ENCODE data around the gene CGNL1.

The CGNL1 gene

DNA sequence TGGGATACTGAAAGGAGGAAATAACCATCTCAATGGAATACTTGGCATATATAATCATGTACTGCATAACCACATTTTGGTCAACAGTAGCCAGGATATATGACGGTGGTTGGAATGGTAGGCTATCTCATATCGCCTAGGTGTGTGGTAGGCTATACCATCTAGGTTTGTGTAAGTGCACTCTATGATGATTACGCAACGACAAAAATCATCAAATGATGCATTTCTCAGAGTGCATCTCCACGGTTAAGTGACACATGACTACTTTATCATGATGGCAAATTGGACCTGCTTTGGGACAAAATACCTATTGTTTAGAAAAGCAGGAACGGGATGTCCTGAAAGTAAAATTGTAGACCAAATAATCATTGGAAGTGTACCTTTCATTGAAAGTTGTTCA is 218.2 kb downstream of the CGNL1 start:
- no peak overlapping the region for H3K27ac Mint-ChIP-seq

DNA sequence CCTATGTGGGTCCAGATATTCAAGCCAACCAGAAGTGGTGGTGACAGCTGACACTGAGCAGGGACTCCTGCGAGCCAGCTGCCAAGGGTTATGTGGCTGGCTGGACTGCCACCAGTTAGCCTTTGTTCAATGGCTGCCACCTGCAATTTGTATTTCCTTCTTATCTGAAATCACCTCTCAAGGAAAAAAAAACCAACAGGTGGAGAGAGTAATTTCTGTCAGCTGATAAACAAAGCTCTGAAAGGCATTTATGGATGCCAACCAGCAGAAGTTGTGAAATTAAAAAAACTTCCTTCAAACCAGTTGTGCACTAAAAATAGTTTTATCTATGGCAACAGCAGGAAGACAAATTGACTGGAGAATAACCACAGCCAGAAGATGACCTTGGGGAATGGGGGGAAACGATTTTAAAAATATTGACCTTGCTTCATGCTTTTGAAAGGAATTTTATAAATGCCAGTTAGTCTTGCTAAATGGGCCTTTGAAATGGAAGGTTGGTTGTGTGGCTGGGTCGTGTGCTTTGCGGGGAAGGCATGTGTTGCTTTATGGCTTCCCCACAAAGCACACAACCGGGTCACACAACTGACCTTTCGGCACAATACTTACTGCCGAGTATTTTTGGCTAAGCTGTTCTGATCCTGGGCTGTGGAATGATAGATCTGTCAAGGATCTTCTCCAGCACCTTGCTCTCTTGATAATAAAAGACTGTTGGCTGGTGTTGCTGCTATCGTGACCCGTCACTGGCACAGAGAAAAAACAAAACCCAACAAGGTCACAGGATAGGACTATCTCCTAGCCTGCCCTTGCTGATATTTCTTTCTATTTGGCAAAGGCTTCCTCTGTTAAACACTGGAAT is 218.9 kb downstream of the CGNL1 start:
- H3K36me3 Mint-ChIP-seq (ENCODE audit: low read depth) = no peaks in the 10 kb centered on the region
- no peaks in the 10 kb centered on the region for H3K9me3 Mint-ChIP-seq
- H3K4me1 Mint-ChIP-seq (ENCODE audit: low read depth) = peaks cover 3% of the 10 kb centered on the region
- no peak overlapping the region for H3K4me3 Mint-ChIP-seq
- H3K27ac Mint-ChIP-seq = no peak overlapping the region
- peaks cover 40% of the 10 kb centered on the region for H3K27me3 Mint-ChIP-seq (ENCODE audit: low read depth)

More for the DNA sequence above, 218.2 kb downstream of the CGNL1 start:
- no peak overlapping the region for H3K4me3 Mint-ChIP-seq
- no peaks in the 10 kb centered on the region for H3K36me3 Mint-ChIP-seq (ENCODE audit: low read depth)
- peaks cover 48% of the 10 kb centered on the region for H3K27me3 Mint-ChIP-seq (ENCODE audit: low read depth)
- peaks cover 3% of the 10 kb centered on the region for H3K4me1 Mint-ChIP-seq (ENCODE audit: low read depth)
- H3K9me3 Mint-ChIP-seq = no peaks in the 10 kb centered on the region

DNA sequence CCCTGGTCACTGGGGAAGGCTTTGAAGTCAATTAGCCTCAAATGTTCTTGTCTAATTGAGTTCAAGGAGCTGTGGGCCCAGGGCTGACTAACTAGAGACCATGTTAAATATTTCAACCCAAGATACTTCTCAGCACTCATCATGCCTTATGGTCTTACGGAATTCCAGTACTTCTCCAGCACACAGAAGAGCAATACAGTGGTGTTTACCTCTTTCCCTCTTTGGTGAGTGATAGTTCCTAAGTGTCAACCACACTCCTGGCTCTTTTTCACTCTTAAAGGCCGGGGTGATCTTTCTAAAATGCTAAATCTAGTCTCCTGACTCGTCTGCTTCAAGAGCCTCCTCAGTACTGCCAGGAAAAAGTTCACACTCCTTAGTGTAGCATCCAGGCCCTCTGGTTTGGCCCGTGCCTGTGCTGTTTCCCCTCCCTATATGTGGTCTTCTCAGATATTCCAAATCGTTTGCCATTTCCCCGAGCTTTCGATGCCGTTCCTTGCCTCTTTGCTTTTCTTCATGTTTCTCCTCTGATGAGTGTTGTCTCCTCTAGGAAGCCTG is 220.1 kb downstream of the CGNL1 start:
- Mint-ChIP-seq H3K36me3 (ENCODE audit: low read depth) (no peaks in the 10 kb centered on the region), H3K9me3 (no peaks in the 10 kb centered on the region), H3K4me3 (no peak overlapping the region), H3K27ac (no peak overlapping the region), H3K27me3 (ENCODE audit: low read depth) (peaks cover 33% of the 10 kb centered on the region), H3K4me1 (ENCODE audit: low read depth) (peaks cover 1% of the 10 kb centered on the region)

DNA sequence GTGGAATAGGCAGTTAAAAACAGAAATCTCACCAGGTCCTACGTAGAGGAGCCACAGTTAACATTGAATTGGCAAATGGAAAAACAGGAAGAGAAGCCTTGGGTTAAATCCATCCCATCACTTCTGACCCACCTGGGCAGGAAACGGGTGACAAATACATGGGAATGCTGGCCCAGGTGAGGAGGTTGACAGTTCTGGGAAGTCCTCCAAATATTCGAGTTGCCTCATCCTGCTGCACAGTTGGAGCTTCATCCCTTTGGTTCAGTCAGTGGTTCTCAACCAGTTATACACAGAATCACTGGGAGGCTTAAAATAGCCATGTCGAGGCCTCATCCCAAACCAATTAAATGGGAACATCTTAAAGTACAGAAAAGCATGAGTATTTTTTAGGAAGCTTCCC is 220.7 kb downstream of the CGNL1 start:
- Mint-ChIP-seq H3K9me3 (no peaks in the 10 kb centered on the region), H3K27ac (no peak overlapping the region), H3K36me3 (ENCODE audit: low read depth) (no peaks in the 10 kb centered on the region), H3K4me3 (no peak overlapping the region), H3K4me1 (ENCODE audit: low read depth) (no peaks in the 10 kb centered on the region), H3K27me3 (ENCODE audit: low read depth) (peaks cover 35% of the 10 kb centered on the region)

DNA sequence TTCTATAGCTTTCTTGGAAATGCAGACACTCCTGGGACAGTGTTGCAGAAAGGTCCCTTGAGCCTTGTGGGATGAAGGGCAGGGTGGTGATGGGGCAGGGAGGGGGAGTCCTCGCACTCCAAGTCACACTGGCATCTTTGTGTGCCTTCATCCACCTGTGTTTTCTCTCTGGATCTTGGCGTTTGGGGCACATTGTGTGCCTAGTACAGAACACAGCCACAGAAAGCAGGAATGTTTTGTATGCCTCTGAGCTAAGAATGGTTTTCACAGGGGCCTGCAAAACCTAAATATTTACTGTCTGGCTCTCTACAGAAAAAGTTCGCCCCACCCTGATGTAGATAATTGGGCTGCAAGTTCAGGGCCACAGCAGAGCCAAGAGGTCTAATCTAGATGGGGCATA is 221.1 kb downstream of the CGNL1 start:
- Mint-ChIP-seq H3K27ac (no peak overlapping the region), H3K4me3 (no peak overlapping the region), H3K27me3 (ENCODE audit: low read depth) (peaks cover 31% of the 10 kb centered on the region), H3K9me3 (no peaks in the 10 kb centered on the region), H3K36me3 (ENCODE audit: low read depth) (no peaks in the 10 kb centered on the region), H3K4me1 (ENCODE audit: low read depth) (no peaks in the 10 kb centered on the region)

DNA sequence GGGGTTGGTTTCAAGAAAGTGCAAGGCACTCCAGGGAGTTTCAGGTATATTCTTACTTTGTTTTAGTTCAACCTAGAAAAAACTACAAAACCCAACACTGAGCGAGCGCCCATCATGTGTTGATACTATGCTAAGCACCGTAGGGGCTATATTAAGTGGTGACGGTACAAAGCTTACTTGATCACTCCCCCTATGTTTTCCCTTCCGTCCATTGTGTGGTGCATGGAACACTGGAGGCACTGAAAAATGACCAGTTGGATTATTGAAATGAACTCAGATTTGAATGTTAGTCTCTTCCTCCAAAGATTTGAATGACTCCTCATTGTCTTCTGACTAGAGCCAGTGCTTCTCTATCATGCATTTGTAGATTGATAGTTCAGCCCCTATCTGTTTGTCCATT is 222.0 kb downstream of the CGNL1 start:
- Mint-ChIP-seq H3K27me3 (ENCODE audit: low read depth) (peaks cover 24% of the 10 kb centered on the region), H3K4me1 (ENCODE audit: low read depth) (no peaks in the 10 kb centered on the region), H3K27ac (no peak overlapping the region), H3K4me3 (no peak overlapping the region), H3K36me3 (ENCODE audit: low read depth) (no peaks in the 10 kb centered on the region), H3K9me3 (no peaks in the 10 kb centered on the region)

DNA sequence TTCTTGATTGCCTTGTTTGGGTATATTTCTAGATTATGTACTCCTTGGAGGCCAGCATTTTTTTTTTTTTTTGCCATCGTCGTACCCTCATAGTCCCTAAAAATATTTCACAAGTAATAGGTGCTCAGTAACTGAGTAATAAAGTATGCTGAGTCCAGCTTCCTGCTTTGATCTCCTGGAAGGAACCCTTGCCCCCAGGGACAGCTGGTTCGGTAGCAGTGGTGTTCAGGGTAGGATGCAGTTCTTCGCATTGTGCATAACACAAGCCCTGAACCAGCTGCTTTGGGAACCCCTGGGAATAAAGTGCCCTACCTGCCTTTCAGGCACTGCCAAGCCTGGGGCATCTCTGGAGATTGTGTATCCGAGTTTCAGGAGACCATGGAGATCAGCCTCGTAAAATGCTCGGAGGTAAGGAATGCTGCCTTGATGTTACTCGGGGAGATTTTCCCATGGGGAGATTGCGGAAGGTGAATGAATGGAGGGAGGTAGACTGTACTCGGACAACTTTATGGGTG is 223.0 kb downstream of the CGNL1 start:
- Mint-ChIP-seq H3K4me3 (no peak overlapping the region), H3K27ac (no peak overlapping the region), H3K9me3 (no peaks in the 10 kb centered on the region), H3K27me3 (ENCODE audit: low read depth) (peaks cover 18% of the 10 kb centered on the region), H3K36me3 (ENCODE audit: low read depth) (no peaks in the 10 kb centered on the region), H3K4me1 (ENCODE audit: low read depth) (no peaks in the 10 kb centered on the region)

DNA sequence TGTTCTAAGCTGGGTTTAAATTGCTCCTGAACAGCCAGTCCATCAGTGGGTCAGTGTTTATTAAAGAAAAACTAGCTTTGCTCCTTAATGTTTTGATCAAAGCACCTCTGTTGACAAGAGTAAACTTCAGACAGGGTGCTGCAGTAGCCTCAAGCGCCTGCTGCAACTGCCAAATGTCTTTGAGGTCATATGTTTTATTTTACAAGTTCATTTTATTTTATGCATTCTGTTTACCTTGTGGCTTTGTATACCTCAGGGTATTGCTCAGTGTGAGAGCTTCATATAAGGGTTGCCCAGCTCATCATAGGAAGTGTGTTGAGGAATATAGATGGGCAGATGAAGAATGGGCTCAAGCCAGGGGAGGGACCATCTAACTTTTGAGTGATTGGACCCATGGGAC is 223.9 kb downstream of the CGNL1 start:
- Mint-ChIP-seq H3K27me3 (ENCODE audit: low read depth) (peaks cover 14% of the 10 kb centered on the region), H3K4me1 (ENCODE audit: low read depth) (no peaks in the 10 kb centered on the region), H3K27ac (no peak overlapping the region), H3K4me3 (no peak overlapping the region), H3K9me3 (no peaks in the 10 kb centered on the region), H3K36me3 (ENCODE audit: low read depth) (no peaks in the 10 kb centered on the region)
